Measurements from ENCODE around the gene OR5B2.

DNA sequence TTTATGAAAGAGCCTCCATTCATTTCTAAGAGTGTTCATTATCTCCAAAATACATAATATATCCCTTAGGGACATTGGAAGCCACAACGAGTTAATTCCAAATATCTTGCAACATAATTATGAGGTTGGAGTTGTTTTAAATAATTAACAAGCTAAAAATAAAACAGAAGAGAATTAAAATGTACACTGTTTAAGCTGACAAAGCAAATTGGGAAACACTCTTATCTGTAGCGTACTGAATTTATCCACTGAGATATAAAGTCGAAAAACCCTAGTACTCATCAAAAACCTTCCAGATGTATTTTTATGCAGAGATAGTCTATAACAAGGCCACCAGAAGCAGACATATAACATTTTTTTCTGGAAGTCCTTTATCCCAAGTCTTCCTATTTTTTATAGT, 6.3 kb upstream of the OR5B2 start:
- TF ChIP-seq POLR2AphosphoS5 (IDR thresholded peaks at IDR 0.05) (no peak), POLR2A (IDR thresholded peaks at IDR 0.05) (no peak)
- TF ChIP-seq, protein P1, sequence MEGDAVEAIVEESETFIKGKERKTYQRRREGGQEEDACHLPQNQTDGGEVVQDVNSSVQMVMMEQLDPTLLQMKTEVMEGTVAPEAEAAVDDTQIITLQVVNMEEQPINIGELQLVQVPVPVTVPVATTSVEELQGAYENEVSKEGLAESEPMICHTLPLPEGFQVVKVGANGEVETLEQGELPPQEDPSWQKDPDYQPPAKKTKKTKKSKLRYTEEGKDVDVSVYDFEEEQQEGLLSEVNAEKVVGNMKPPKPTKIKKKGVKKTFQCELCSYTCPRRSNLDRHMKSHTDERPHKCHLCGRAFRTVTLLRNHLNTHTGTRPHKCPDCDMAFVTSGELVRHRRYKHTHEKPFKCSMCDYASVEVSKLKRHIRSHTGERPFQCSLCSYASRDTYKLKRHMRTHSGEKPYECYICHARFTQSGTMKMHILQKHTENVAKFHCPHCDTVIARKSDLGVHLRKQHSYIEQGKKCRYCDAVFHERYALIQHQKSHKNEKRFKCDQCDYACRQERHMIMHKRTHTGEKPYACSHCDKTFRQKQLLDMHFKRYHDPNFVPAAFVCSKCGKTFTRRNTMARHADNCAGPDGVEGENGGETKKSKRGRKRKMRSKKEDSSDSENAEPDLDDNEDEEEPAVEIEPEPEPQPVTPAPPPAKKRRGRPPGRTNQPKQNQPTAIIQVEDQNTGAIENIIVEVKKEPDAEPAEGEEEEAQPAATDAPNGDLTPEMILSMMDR (IDR thresholded peaks at IDR 0.05): no peak

Data from sigmoid colon (tissue), 4 donors.